GM12873 (cell line): Measurements from ENCODE around the gene KCNG2.

Source experiments
- TF ChIP-seq, protein P1 (sequence below): IDR thresholded peaks from 2 replicates; pipeline ENCODE4 v1.5.1; 2012; ENCODE audit warnings: low read depth, mild to moderate bottlenecking, moderate library complexity, low read length, control low read depth; ENCODE audit not compliant: insufficient read depth; ENCODE audit errors: missing control alignments

KCNG2 gene

DNA sequence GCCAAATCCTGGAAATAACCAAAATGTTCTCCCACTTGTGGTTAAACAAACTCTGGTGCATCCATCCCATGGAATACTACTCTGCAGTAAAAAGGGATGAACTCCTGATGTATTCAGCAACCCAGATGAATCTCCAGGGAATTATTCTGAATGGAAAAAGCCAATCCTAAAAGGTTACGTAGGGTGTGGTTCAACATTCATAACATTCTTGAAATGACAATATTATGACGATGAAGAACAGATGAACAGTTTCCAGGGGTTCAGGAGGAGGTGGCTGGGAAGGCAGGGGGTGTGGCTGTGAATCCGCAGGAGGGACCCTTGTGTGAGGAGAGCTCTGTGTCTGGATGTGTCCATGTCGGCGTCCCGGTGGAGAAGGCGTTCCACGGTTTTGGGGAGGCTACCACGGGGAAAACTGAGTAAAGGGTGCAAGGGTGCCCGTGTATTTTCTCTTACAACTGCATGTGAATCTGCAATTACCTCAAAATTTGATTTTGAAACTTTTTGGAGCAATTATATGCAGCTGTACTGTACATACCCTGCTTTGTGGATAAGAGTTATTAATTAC, 47.3 kb downstream of the KCNG2 start:
- TF ChIP-seq, protein P1, sequence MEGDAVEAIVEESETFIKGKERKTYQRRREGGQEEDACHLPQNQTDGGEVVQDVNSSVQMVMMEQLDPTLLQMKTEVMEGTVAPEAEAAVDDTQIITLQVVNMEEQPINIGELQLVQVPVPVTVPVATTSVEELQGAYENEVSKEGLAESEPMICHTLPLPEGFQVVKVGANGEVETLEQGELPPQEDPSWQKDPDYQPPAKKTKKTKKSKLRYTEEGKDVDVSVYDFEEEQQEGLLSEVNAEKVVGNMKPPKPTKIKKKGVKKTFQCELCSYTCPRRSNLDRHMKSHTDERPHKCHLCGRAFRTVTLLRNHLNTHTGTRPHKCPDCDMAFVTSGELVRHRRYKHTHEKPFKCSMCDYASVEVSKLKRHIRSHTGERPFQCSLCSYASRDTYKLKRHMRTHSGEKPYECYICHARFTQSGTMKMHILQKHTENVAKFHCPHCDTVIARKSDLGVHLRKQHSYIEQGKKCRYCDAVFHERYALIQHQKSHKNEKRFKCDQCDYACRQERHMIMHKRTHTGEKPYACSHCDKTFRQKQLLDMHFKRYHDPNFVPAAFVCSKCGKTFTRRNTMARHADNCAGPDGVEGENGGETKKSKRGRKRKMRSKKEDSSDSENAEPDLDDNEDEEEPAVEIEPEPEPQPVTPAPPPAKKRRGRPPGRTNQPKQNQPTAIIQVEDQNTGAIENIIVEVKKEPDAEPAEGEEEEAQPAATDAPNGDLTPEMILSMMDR, result no peak

DNA sequence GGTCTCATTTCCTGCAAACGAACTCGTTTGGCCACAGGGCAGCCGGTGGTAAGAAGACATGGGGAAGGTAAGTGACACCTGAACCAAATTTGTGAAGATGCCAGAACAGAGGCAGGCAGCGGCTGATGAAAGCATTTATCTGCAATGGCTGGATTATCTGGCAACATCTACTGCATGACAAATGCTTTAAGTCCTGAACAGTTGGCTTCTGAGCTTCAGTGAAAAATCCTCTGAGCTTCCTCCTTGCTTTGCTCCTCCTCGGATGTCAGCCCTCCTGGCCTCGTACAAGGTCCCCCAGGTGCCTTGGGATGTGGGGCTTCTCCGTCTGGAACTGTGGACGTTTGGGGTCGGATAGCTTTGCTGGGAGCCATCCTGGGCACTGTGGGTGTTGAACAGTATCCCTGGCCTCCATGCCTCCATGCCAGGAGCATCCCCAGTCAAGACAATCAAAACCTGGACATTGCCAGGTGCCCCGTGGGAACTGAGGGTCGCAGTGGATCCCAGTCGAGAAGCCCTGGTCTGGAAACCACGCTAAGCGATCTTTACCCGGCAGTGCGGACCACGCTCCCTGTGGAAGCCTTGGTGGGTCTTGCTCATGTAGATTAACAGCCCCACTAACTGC, 49.3 kb downstream of the KCNG2 start:
- TF ChIP-seq, protein P1, result no peak

DNA sequence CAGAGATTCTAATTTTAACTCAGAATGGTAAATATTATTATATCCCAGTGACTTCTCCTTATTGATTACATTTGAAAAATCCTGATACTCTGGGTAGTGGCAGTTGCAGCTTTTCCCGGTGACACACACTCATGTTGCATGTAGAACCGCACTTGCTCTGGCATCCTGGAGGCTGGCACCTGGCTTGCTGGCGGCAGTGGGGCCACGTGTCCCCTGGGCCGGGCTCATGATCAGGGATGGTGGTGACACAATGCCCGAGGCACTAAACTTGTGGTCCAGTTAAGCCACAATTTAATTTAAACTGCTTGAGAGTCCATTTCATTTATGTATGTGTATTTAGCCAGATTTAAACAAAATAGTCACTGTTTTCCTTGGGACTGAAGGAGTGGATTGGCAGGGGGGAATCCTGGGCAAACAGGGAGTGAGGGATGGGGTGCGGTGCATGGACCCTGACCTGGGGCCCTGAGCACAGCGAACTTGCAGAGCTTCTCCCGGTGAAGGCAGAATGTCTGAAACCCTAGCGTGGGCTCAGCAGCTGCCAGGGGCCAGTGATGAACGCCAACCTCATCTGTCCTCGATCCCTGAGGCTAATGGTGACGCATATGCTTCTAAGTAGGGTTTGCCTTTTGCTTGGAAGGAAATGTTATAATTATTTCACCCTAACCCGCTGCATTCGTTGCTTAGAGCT, 50.0 kb downstream of the KCNG2 start:
- TF ChIP-seq, protein P1, result no peak

DNA sequence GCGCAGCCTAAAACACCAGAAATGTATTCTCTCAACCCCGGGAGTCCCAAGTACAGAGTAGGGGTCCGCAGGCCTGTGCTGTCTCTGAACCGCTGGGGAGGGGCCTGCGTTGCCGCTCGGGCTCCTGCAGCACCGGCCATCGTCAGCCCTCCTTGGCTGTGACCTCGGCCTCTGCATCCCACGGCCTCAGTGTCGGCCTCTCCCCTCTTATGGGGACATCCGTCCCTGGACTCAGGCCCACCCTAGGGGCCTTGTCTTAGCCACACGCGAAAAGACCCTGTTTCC, 50.5 kb downstream of the KCNG2 start:
- TF ChIP-seq, protein P1, result no peak

DNA sequence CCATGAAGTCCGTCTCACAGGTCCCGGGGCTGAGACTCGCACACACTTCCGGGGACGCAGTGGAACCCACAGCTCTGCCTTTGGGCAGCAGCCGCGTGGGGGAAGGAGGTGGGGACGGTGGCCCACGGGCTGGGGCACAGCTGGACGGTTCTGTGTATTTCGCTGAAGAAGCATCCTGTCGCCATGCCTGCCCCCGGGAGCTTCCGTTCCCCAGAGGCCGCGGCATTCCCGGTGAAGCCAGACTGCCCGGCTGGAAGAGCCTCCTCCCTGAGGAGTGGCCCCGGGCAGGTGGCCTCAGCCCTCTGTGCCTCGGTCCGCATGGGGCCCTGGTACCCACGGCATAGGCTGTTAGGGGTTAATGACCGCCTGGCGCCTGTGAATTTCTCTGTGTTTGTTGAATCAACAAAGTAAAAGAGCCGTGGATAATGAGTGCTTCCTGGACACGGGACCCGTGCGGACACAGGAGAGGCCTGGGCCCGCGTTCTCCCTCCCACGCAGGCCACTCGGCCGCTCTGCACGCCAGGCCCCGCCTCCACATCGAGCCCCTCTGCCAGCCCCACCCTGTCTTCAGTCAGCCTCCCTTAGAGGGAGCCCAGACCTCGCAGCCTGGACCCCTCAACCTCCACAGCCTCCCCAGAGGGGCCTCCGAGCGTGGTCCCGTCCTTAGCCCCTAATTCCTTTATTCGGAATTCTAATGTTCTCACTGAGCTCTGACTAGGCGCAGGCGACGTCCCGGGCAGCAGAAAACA, 51.0 kb downstream of the KCNG2 start:
- TF ChIP-seq, protein P1, result no peak

DNA sequence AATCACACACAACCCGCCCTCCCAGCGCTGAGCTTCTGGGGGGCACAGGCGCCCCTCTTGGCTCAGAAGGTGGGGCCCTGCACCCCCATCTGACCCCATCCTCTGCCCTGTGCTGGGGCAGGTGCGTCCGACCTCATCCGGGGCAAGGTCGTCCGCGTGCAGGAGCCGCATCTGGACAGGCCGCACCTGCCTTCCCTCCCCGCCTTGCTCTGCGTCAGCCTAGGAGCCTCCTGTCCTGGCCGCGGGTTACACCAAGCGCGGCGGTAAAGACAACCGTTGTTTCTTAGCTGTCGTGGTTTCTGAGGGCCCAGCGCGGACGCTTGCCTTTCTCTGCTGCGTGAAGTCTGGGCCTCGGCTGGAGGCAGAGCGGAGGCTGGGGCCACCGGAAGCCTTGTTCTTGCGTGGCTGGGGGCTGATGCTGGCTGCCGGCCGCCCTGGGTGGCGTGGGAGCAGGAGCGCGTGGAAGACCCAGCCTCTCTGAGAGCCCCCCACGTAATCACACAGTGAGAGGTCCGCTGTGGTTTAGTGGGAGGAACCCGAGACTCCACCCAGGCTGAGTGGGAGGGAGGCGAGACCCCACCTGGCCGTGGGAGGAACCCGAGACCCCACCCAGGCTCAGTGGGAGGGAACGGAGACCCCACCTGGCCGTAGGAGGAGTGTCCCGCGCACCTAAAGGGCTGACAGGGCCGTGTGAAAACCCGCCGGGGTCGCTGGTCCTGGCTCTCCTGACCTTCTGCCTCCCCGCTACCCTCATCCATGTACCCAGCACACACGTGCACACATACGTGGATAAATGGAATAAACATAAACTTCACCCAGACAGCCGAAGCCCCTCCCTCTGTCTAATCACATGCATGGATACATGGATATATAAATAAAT, 51.8 kb downstream of the KCNG2 start:
- TF ChIP-seq, protein P1, result no peak
